Neural cell (in vitro differentiated cells): ENCODE results near the gene BCL2L11. TPM values are rescaled to one million over a fixed set of nuclear protein-coding genes. Genes with fewer than 3 reads are reported as not detected.

Experiments used
- H2AFZ ChIP-seq: fragments of 200-600, 300-800 bp; sonication (generic), shearing (Covaris generic); 2 replicates; pipeline ENCODE4 v1.6.0; 2014; ENCODE audit warnings: low read depth, mild to moderate bottlenecking, antibody characterized with exemption, low read length, moderate library complexity
- H3F3A ChIP-seq: fragments of 200-600 bp; shearing (Covaris generic); 2 replicates; pipeline ENCODE4 v1.6.1; 2016; ENCODE audit warnings: mild to moderate bottlenecking, moderate library complexity, mixed read lengths, antibody characterized with exemption, low read length; ENCODE audit not compliant: insufficient read depth, poor library complexity, severe bottlenecking
- H3K27ac ChIP-seq: fragments of 200-600, 300-800 bp; sonication (generic), shearing (Covaris generic); 2 replicates; pipeline ENCODE4 v1.5.1; 2014; ENCODE audit warnings: mild to moderate bottlenecking, low read length, moderate library complexity
- H3K27me3 ChIP-seq: fragments of 300-800, 200-600 bp; sonication (generic), shearing (Covaris generic); 2 replicates; pipeline ENCODE4 v1.6.0; 2014; ENCODE audit warnings: mild to moderate bottlenecking, low read depth, low read length, moderate library complexity; ENCODE audit not compliant: insufficient read depth
- H3K36me3 ChIP-seq: fragments of 300-800, 200-600 bp; sonication (generic), shearing (Covaris generic); 2 replicates; pipeline ENCODE4 v1.5.1; 2014; ENCODE audit warnings: mild to moderate bottlenecking, antibody characterized with exemption, low read length, moderate library complexity; ENCODE audit not compliant: insufficient read depth
- H3K4me2 ChIP-seq: fragments of 300-800, 200-600 bp; sonication (generic), shearing (Covaris generic); 2 replicates; pipeline ENCODE4 v1.6.0; 2014; ENCODE audit warnings: mild to moderate bottlenecking, low read length
- H3K4me3 ChIP-seq: fragments of 300-800, 200-600 bp; sonication (generic), shearing (Covaris generic); 2 replicates; pipeline ENCODE4 v1.5.1; 2014; ENCODE audit warnings: mild to moderate bottlenecking, low read length, moderate library complexity
- H3K79me2 ChIP-seq: fragments of 200-600 bp; shearing (Covaris generic); replicated peaks from 2 replicates; pipeline ENCODE4 v1.6.0; 2014; ENCODE audit warnings: mild to moderate bottlenecking, low read length, moderate library complexity; ENCODE audit not compliant: insufficient read depth
- H3K9ac ChIP-seq: fragments of 300-800, 200-600 bp; sonication (generic), shearing (Covaris generic); 2 replicates; pipeline ENCODE4 v1.6.1; 2016; ENCODE audit warnings: mild to moderate bottlenecking, low read length, mixed read lengths
- H3K9me2 ChIP-seq: fragments of 200-600 bp; shearing (Covaris generic); 2 replicates; pipeline ENCODE4 v1.6.1; 2016; ENCODE audit warnings: mild to moderate bottlenecking, low read length, mixed read lengths; ENCODE audit not compliant: insufficient read depth
- H3K9me3 ChIP-seq: fragments of 200-600, 300-800 bp; sonication (generic), shearing (Covaris generic); 2 replicates; pipeline ENCODE4 v1.6.1; 2016; ENCODE audit warnings: mild to moderate bottlenecking, mixed run types, low read length, moderate library complexity, mixed read lengths
- H4K20me1 ChIP-seq: fragments of 200-600 bp; shearing (Covaris generic); 2 replicates; pipeline ENCODE4 v1.6.1; 2016; ENCODE audit warnings: mild to moderate bottlenecking, mixed run types; ENCODE audit not compliant: insufficient read depth
- EP300 ChIP-seq: fragments of 450-650 bp; conservative IDR thresholded peaks from 2 replicates; pipeline ENCODE4 v1.6.1; 2014; ENCODE audit warnings: antibody characterized with exemption, mild to moderate bottlenecking, moderate library complexity; ENCODE audit not compliant: poor library complexity, severe bottlenecking
- EZH2 ChIP-seq: fragments of 200-600, 300-800 bp; shearing (Covaris generic), sonication (generic); IDR thresholded peaks from 2 replicates; pipeline ENCODE4 v1.6.1; 2014; ENCODE audit warnings: antibody characterized with exemption, low read length, borderline replicate concordance, mild to moderate bottlenecking; ENCODE audit not compliant: insufficient read depth, poor library complexity, severe bottlenecking
- MXI1 ChIP-seq: fragments of 450-650 bp; conservative IDR thresholded peaks from 2 replicates; pipeline ENCODE4 v1.6.1; 2014; ENCODE audit warnings: antibody characterized with exemption, mild to moderate bottlenecking; ENCODE audit not compliant: poor library complexity, severe bottlenecking
- POLR2AphosphoS5 ChIP-seq: IDR thresholded peaks from 2 replicates; pipeline ENCODE4 v1.6.1; 2012
- RAD21 ChIP-seq: fragments of 450-650 bp; conservative IDR thresholded peaks from 2 replicates; pipeline ENCODE4 v1.6.1; 2014; ENCODE audit warnings: antibody characterized with exemption, mild to moderate bottlenecking, moderate library complexity
- SMC3 ChIP-seq: fragments of 450-650 bp; conservative IDR thresholded peaks from 2 replicates; pipeline ENCODE4 v1.6.1; 2014; ENCODE audit warnings: antibody characterized with exemption, mild to moderate bottlenecking, moderate library complexity; ENCODE audit not compliant: poor library complexity
- TAF1 ChIP-seq: IDR thresholded peaks from 2 replicates; pipeline ENCODE4 v1.6.1; 2012; ENCODE audit warnings: low read depth
- polyA plus RNA-seq: library from polyadenylated mRNA; depleted of rRNA; stranded (reverse); fragments of >200 nt; gene quantifications from 2 replicates; pipeline ENCODE4 v1.2.3, GENCODE V29; 2014
- TF ChIP-seq, protein P1 (sequence below): fragments of 450-650 bp; IDR thresholded peaks from 2 replicates; pipeline ENCODE4 v1.5.1; 2014; ENCODE audit warnings: antibody characterized with exemption, mild to moderate bottlenecking, moderate library complexity; ENCODE audit not compliant: poor library complexity, severe bottlenecking
- TF ChIP-seq, protein P2 (sequence below): IDR thresholded peaks from 2 replicates; pipeline ENCODE4 v1.6.1; 2012; ENCODE audit warnings: borderline replicate concordance

The BCL2L11 gene
- polyA plus RNA-seq, 1 donor from 2014 or later = 2.6 TPM

DNA sequence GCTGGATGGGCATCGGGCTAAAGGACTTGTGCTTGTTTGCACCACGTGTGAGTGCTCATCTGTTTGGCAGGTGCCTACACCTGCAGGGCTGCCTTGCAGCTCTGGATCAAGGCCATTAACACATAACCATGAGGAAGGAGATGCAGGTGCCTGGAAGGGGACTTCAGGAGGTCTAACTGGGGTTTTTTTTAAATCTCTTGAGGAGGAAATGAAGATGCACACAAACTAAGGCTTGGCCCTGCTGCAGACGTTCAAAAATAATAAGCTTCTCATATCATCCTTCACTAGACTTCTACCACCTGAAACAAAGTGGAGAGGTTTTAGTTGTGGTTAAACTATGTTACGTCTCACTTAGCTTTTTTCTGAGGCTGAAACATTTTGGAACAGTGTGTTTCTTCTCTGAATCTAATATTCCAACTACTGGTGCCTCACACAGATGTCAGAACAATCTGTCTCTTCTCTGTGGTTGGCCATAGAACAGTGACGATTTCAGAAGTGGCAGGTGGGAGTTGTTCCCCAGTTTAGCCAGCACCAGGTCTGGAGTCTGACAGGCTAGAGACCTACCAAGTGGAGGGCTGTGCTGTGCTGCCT, 36.5 kb downstream of the BCL2L11 start:
- TF ChIP-seq POLR2AphosphoS5 (no peak), TAF1 (no peak), EP300 (no peak), EZH2 (no peak), RAD21 (no peak), MXI1 (no peak), SMC3 (no peak)
- TF ChIP-seq, protein P1, sequence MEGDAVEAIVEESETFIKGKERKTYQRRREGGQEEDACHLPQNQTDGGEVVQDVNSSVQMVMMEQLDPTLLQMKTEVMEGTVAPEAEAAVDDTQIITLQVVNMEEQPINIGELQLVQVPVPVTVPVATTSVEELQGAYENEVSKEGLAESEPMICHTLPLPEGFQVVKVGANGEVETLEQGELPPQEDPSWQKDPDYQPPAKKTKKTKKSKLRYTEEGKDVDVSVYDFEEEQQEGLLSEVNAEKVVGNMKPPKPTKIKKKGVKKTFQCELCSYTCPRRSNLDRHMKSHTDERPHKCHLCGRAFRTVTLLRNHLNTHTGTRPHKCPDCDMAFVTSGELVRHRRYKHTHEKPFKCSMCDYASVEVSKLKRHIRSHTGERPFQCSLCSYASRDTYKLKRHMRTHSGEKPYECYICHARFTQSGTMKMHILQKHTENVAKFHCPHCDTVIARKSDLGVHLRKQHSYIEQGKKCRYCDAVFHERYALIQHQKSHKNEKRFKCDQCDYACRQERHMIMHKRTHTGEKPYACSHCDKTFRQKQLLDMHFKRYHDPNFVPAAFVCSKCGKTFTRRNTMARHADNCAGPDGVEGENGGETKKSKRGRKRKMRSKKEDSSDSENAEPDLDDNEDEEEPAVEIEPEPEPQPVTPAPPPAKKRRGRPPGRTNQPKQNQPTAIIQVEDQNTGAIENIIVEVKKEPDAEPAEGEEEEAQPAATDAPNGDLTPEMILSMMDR = no peak
- TF ChIP-seq, protein P2, sequence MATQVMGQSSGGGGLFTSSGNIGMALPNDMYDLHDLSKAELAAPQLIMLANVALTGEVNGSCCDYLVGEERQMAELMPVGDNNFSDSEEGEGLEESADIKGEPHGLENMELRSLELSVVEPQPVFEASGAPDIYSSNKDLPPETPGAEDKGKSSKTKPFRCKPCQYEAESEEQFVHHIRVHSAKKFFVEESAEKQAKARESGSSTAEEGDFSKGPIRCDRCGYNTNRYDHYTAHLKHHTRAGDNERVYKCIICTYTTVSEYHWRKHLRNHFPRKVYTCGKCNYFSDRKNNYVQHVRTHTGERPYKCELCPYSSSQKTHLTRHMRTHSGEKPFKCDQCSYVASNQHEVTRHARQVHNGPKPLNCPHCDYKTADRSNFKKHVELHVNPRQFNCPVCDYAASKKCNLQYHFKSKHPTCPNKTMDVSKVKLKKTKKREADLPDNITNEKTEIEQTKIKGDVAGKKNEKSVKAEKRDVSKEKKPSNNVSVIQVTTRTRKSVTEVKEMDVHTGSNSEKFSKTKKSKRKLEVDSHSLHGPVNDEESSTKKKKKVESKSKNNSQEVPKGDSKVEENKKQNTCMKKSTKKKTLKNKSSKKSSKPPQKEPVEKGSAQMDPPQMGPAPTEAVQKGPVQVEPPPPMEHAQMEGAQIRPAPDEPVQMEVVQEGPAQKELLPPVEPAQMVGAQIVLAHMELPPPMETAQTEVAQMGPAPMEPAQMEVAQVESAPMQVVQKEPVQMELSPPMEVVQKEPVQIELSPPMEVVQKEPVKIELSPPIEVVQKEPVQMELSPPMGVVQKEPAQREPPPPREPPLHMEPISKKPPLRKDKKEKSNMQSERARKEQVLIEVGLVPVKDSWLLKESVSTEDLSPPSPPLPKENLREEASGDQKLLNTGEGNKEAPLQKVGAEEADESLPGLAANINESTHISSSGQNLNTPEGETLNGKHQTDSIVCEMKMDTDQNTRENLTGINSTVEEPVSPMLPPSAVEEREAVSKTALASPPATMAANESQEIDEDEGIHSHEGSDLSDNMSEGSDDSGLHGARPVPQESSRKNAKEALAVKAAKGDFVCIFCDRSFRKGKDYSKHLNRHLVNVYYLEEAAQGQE = no peak
- Histone ChIP-seq H3K4me2 (no peak overlapping the region), H3K27ac (no peak overlapping the region), H3K36me3 (no peaks in the 10 kb centered on the region), H3K4me3 (no peak overlapping the region), H3K9me3 (no peaks in the 10 kb centered on the region), H4K20me1 (no peaks in the 10 kb centered on the region), H3K27me3 (peaks cover 3% of the 10 kb centered on the region), H3K9ac (no peak overlapping the region), H3F3A (no peaks in the 10 kb centered on the region), H3K9me2 (no peaks in the 10 kb centered on the region), H3K79me2 (no peaks in the 10 kb centered on the region), H2AFZ (no peak overlapping the region)

DNA sequence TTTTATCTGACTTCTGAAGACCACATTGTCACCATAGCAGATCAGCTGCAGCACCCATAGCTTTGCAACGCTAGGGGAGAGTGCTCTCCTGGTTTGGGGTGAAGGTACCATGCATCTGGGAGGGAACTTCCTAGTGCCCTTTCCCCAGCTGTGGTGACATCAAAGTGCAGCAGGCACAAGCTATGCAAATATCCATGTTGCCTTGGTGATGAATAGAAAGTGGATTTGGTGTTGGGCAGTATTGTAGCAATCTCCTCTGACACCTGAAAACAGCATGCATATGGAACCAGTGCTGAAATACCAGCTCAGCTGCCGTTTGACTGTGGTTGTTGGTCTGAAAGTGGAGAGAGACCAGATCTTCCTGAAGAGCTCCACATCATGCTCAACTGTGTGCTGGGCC, 37.1 kb downstream of the BCL2L11 start:
- no peaks in the 10 kb centered on the region for H4K20me1 ChIP-seq
- TF ChIP-seq EZH2 = no peak
- TF ChIP-seq MXI1 = no peak
- TF ChIP-seq, protein P1 = no peak
- no peak for TF ChIP-seq TAF1
- TF ChIP-seq, protein P2 = no peak
- TF ChIP-seq POLR2AphosphoS5 = no peak
- no peak for TF ChIP-seq RAD21
- TF ChIP-seq EP300 = no peak
- no peak for TF ChIP-seq SMC3
- no peak overlapping the region for H2AFZ ChIP-seq
- H3K9ac ChIP-seq = no peak overlapping the region
- no peaks in the 10 kb centered on the region for H3K36me3 ChIP-seq
- H3K9me3 ChIP-seq = no peaks in the 10 kb centered on the region
- no peak overlapping the region for H3K27ac ChIP-seq
- H3F3A ChIP-seq = no peaks in the 10 kb centered on the region
- H3K27me3 ChIP-seq = peaks cover 3% of the 10 kb centered on the region
- no peaks in the 10 kb centered on the region for H3K79me2 ChIP-seq
- H3K4me2 ChIP-seq = no peak overlapping the region
- no peak overlapping the region for H3K4me3 ChIP-seq
- no peaks in the 10 kb centered on the region for H3K9me2 ChIP-seq
